Epithelial cell of prostate (primary cell): Measurements from ENCODE around the gene ZNF441.
"Not testable (repeated sequence)": the region's sequence is repeated elsewhere in the genome, so short reads cannot be mapped to it uniquely, and the experiment has no call there.

Source experiments
- DNase-seq: peaks from one replicate; pipeline ENCODE4 v3.0.0-alpha.2; 2011; ENCODE audit warnings: low read depth, low spot score
- H3K27ac ChIP-seq: fragments of 450-650 bp; 2 replicates; pipeline ENCODE4 v1.5.1; 2017; ENCODE audit warnings: mild to moderate bottlenecking

Gene ZNF441

GRCh38 chr19:11776669-11777068 lies 9.9 kb downstream of the ZNF441 start:
- DNase-seq, H3K27ac ChIP-seq: not testable (repeated sequence)

- DNase-seq, result no peak
- no peak overlapping the region for H3K27ac ChIP-seq
Measured at GRCh38 chr19:11780431-11781020, 13.7 kb downstream of the ZNF441 start.

GRCh38 chr19:11781295-11782057 lies 14.7 kb downstream of the ZNF441 start:
- DNase-seq, result no peak
- H3K27ac ChIP-seq, result no peak overlapping the region

GRCh38 chr19:11783767-11784166 lies 17.0 kb downstream of the ZNF441 start:
- no peak for DNase-seq
- H3K27ac ChIP-seq, result no peak overlapping the region

- no peak for DNase-seq
- H3K27ac ChIP-seq, result no peak overlapping the region
Measured at GRCh38 chr19:11784356-11784755, 17.6 kb downstream of the ZNF441 start.

- no peak for DNase-seq
Measured at GRCh38 chr19:11787536-11787935, 20.7 kb downstream of the ZNF441 start.

GRCh38 chr19:11792942-11793341 lies 26.1 kb downstream of the ZNF441 start:
- no peak for DNase-seq
- no peak overlapping the region for H3K27ac ChIP-seq

More at GRCh38 chr19:11787536-11787935, 20.7 kb downstream of the ZNF441 start:
- H3K27ac ChIP-seq, result no peak overlapping the region

- H3K27ac ChIP-seq, result no peak overlapping the region
- peak; percentile 33 for DNase-seq
Measured at GRCh38 chr19:11797491-11797890, 30.7 kb downstream of the ZNF441 start.

- DNase-seq, result peak; percentile 39
- no peak within 1 kb of the TSS for H3K27ac ChIP-seq
Measured at GRCh38 chr19:11798391-11799330, 31.9 kb downstream of the ZNF441 start, which contains the start of gene ZNF491. Gene ZNF491 (plus strand): TSS chr19:11798523. CDS start chr19:11805954, 7,431 bp downstream.

GRCh38 chr19:11806354-11807098 lies 39.7 kb downstream of the ZNF441 start:
- DNase-seq, result no peak
- H3K27ac ChIP-seq, result no peak overlapping the region

- no peak for DNase-seq
- no peak overlapping the region for H3K27ac ChIP-seq
Measured at GRCh38 chr19:11807099-11807380, 40.2 kb downstream of the ZNF441 start.

GRCh38 chr19:11813703-11814028 lies 46.9 kb downstream of the ZNF441 start:
- no peak for DNase-seq
- H3K27ac ChIP-seq, result peak overlapping the region; percentile 85

GRCh38 chr19:11814029-11814699 lies 47.4 kb downstream of the ZNF441 start, which contains the start of gene ZNF440:
Gene ZNF440 (plus strand): TSS chr19:11814273. CDS start chr19:11814448, 175 bp downstream.
- peak; percentile 81 for DNase-seq
- H3K27ac ChIP-seq, result peak within 1 kb of the TSS; percentile 85

GRCh38 chr19:11814700-11815035 lies 47.9 kb downstream of the ZNF441 start:
- peak overlapping the region; percentile 85 for H3K27ac ChIP-seq
- no peak for DNase-seq

- no peak overlapping the region for H3K27ac ChIP-seq
- no peak for DNase-seq
Measured at GRCh38 chr19:11821474-11822109, 54.8 kb downstream of the ZNF441 start.

- DNase-seq, H3K27ac ChIP-seq: not testable (repeated sequence)
Measured at GRCh38 chr19:11828957-11829876, 62.4 kb downstream of the ZNF441 start.

- H3K27ac ChIP-seq, result no peak overlapping the region
- DNase-seq, result no peak
Measured at GRCh38 chr19:11832253-11832912, 65.6 kb downstream of the ZNF441 start.

GRCh38 chr19:11833541-11833940 lies 66.7 kb downstream of the ZNF441 start:
- no peak for DNase-seq
- H3K27ac ChIP-seq, result no peak overlapping the region
